ENCODE results near the gene ZNF683.
"Not testable (repeated sequence)": the region's sequence is repeated elsewhere in the genome, so short reads cannot be mapped to it uniquely, and the experiment has no call there.

ZNF683 gene

GRCh38 chr1:26330276-26330675 lies 42.3 kb downstream of the ZNF683 start:
- H3K27me3 ChIP-seq (ENCODE audit: insufficient read depth, low read length): no peaks in the 10 kb centered on the region
- peaks cover 27% of the 10 kb centered on the region for H3K36me3 ChIP-seq (ENCODE audit: insufficient read depth, low read length)
- H3K9me3 ChIP-seq (ENCODE audit: insufficient read depth, low read depth, low read length): no peaks in the 10 kb centered on the region
- 97% methylated on average over 5 of the region's 5 CpGs for WGBS
- peaks cover 5% of the 10 kb centered on the region for H3K4me1 ChIP-seq (ENCODE audit: insufficient read depth, low read length)
- no peak overlapping the region for H3K4me3 ChIP-seq (ENCODE audit: low read length)
- no peak overlapping the region for H3K9ac ChIP-seq (ENCODE audit: low read depth, low read length)
- no peak overlapping the region for H3K27ac ChIP-seq (ENCODE audit: low read depth, low read length)

- H3K36me3 ChIP-seq (ENCODE audit: insufficient read depth, low read length): peaks cover 35% of the 10 kb centered on the region
- H3K9ac ChIP-seq (ENCODE audit: low read depth, low read length); H3K27ac ChIP-seq (ENCODE audit: low read depth, low read length); H3K27me3 ChIP-seq (ENCODE audit: insufficient read depth, low read length); H3K9me3 ChIP-seq (ENCODE audit: insufficient read depth, low read depth, low read length); H3K4me3 ChIP-seq (ENCODE audit: low read length); H3K4me1 ChIP-seq (ENCODE audit: insufficient read depth, low read length): not testable (repeated sequence)
- 98% methylated on average over 4 of the region's 4 CpGs for WGBS
Measured at GRCh38 chr1:26329380-26329779, 43.2 kb downstream of the ZNF683 start.

GRCh38 chr1:26328597-26328996 lies 44.0 kb downstream of the ZNF683 start:
- 84% methylated on average over 8 of the region's 8 CpGs for WGBS
- Histone ChIP-seq H3K4me3 (ENCODE audit: low read length) (no peak overlapping the region), H3K27ac (ENCODE audit: low read depth, low read length) (no peak overlapping the region), H3K9me3 (ENCODE audit: insufficient read depth, low read depth, low read length) (no peaks in the 10 kb centered on the region), H3K4me1 (ENCODE audit: insufficient read depth, low read length) (no peaks in the 10 kb centered on the region), H3K27me3 (ENCODE audit: insufficient read depth, low read length) (no peaks in the 10 kb centered on the region), H3K9ac (ENCODE audit: low read depth, low read length) (no peak overlapping the region), H3K36me3 (ENCODE audit: insufficient read depth, low read length) (peaks cover 43% of the 10 kb centered on the region)

- H3K9me3 ChIP-seq (ENCODE audit: insufficient read depth, low read depth, low read length): no peaks in the 10 kb centered on the region
- H3K36me3 ChIP-seq (ENCODE audit: insufficient read depth, low read length): peaks cover 49% of the 10 kb centered on the region
- H3K27me3 ChIP-seq (ENCODE audit: insufficient read depth, low read length): no peaks in the 10 kb centered on the region
- no peaks in the 10 kb centered on the region for H3K4me1 ChIP-seq (ENCODE audit: insufficient read depth, low read length)
- no peak overlapping the region for H3K27ac ChIP-seq (ENCODE audit: low read depth, low read length)
- no peak overlapping the region for H3K4me3 ChIP-seq (ENCODE audit: low read length)
- WGBS: 83% methylated on average over 8 of the region's 8 CpGs
- no peak overlapping the region for H3K9ac ChIP-seq (ENCODE audit: low read depth, low read length)
Measured at GRCh38 chr1:26327956-26328362, 44.6 kb downstream of the ZNF683 start.

GRCh38 chr1:26324550-26324949 lies 48.0 kb downstream of the ZNF683 start:
- H3K4me3 ChIP-seq (ENCODE audit: low read length): no peak overlapping the region
- H3K9ac ChIP-seq (ENCODE audit: low read depth, low read length): no peak overlapping the region
- H3K36me3 ChIP-seq (ENCODE audit: insufficient read depth, low read length): peaks cover 41% of the 10 kb centered on the region
- H3K27ac ChIP-seq (ENCODE audit: low read depth, low read length): no peak overlapping the region
- no peaks in the 10 kb centered on the region for H3K27me3 ChIP-seq (ENCODE audit: insufficient read depth, low read length)
- WGBS: 92% methylated on average over 3 of the region's 3 CpGs
- no peaks in the 10 kb centered on the region for H3K4me1 ChIP-seq (ENCODE audit: insufficient read depth, low read length)
- H3K9me3 ChIP-seq (ENCODE audit: insufficient read depth, low read depth, low read length): no peaks in the 10 kb centered on the region

- Histone ChIP-seq H3K27me3 (ENCODE audit: insufficient read depth, low read length) (no peaks in the 10 kb centered on the region), H3K9me3 (ENCODE audit: insufficient read depth, low read depth, low read length) (no peaks in the 10 kb centered on the region), H3K4me3 (ENCODE audit: low read length) (no peak overlapping the region), H3K4me1 (ENCODE audit: insufficient read depth, low read length) (no peaks in the 10 kb centered on the region), H3K27ac (ENCODE audit: low read depth, low read length) (no peak overlapping the region), H3K9ac (ENCODE audit: low read depth, low read length) (no peak overlapping the region), H3K36me3 (ENCODE audit: insufficient read depth, low read length) (peaks cover 41% of the 10 kb centered on the region)
- 95% methylated on average over 2 of the region's 2 CpGs for WGBS
Measured at GRCh38 chr1:26323382-26323781, 49.2 kb downstream of the ZNF683 start.

GRCh38 chr1:26322042-26322331 lies 50.6 kb downstream of the ZNF683 start:
- H3K36me3 ChIP-seq (ENCODE audit: insufficient read depth, low read length): peaks cover 41% of the 10 kb centered on the region
- WGBS: 88% methylated on average over 10 of the region's 10 CpGs
- no peaks in the 10 kb centered on the region for H3K9me3 ChIP-seq (ENCODE audit: insufficient read depth, low read depth, low read length)
- peaks cover 9% of the 10 kb centered on the region for H3K4me1 ChIP-seq (ENCODE audit: insufficient read depth, low read length)
- H3K27me3 ChIP-seq (ENCODE audit: insufficient read depth, low read length): no peaks in the 10 kb centered on the region
- no peak overlapping the region for H3K27ac ChIP-seq (ENCODE audit: low read depth, low read length)
- no peak overlapping the region for H3K9ac ChIP-seq (ENCODE audit: low read depth, low read length)
- no peak overlapping the region for H3K4me3 ChIP-seq (ENCODE audit: low read length)

- peaks cover 37% of the 10 kb centered on the region for H3K36me3 ChIP-seq (ENCODE audit: insufficient read depth, low read length)
- WGBS: 44% methylated on average over 15 of the region's 16 CpGs
Measured at GRCh38 chr1:26321315-26322041, 51.1 kb downstream of the ZNF683 start.

GRCh38 chr1:26320896-26321295 lies 51.7 kb downstream of the ZNF683 start:
- 83% methylated on average over 2 of the region's 2 CpGs for WGBS

More at GRCh38 chr1:26321315-26322041, 51.1 kb downstream of the ZNF683 start:
- no peak overlapping the region for H3K4me3 ChIP-seq (ENCODE audit: low read length)
- no peak overlapping the region for H3K9ac ChIP-seq (ENCODE audit: low read depth, low read length)
- peaks cover 9% of the 10 kb centered on the region for H3K4me1 ChIP-seq (ENCODE audit: insufficient read depth, low read length)
- H3K27ac ChIP-seq (ENCODE audit: low read depth, low read length): no peak overlapping the region
- H3K27me3 ChIP-seq (ENCODE audit: insufficient read depth, low read length): no peaks in the 10 kb centered on the region
- H3K9me3 ChIP-seq (ENCODE audit: insufficient read depth, low read depth, low read length): no peaks in the 10 kb centered on the region

GRCh38 chr1:26318338-26319064 lies 54.0 kb downstream of the ZNF683 start:
- Histone ChIP-seq H3K4me3 (ENCODE audit: low read length) (no peak overlapping the region), H3K36me3 (ENCODE audit: insufficient read depth, low read length) (peaks cover 14% of the 10 kb centered on the region), H3K4me1 (ENCODE audit: insufficient read depth, low read length) (peaks cover 11% of the 10 kb centered on the region), H3K27me3 (ENCODE audit: insufficient read depth, low read length) (no peaks in the 10 kb centered on the region), H3K27ac (ENCODE audit: low read depth, low read length) (no peak overlapping the region), H3K9me3 (ENCODE audit: insufficient read depth, low read depth, low read length) (no peaks in the 10 kb centered on the region), H3K9ac (ENCODE audit: low read depth, low read length) (no peak overlapping the region)
- 94% methylated on average over 9 of the region's 9 CpGs for WGBS

More at GRCh38 chr1:26320896-26321295, 51.7 kb downstream of the ZNF683 start:
- Histone ChIP-seq H3K27ac (ENCODE audit: low read depth, low read length) (no peak overlapping the region), H3K4me3 (ENCODE audit: low read length) (no peak overlapping the region), H3K9me3 (ENCODE audit: insufficient read depth, low read depth, low read length) (no peaks in the 10 kb centered on the region), H3K36me3 (ENCODE audit: insufficient read depth, low read length) (peaks cover 36% of the 10 kb centered on the region), H3K4me1 (ENCODE audit: insufficient read depth, low read length) (peaks cover 11% of the 10 kb centered on the region), H3K9ac (ENCODE audit: low read depth, low read length) (no peak overlapping the region), H3K27me3 (ENCODE audit: insufficient read depth, low read length) (no peaks in the 10 kb centered on the region)

- Histone ChIP-seq H3K9ac (ENCODE audit: low read depth, low read length) (no peak within 1 kb of the TSS), H3K4me1 (ENCODE audit: insufficient read depth, low read length) (peaks cover 11% of the 10 kb centered on the region), H3K9me3 (ENCODE audit: insufficient read depth, low read depth, low read length) (no peaks in the 10 kb centered on the region), H3K27ac (ENCODE audit: low read depth, low read length) (no peak within 1 kb of the TSS; the same call in 1 of the 2 replicates), H3K36me3 (ENCODE audit: insufficient read depth, low read length) (peaks cover 6% of the 10 kb centered on the region), H3K27me3 (ENCODE audit: insufficient read depth, low read length) (no peaks in the 10 kb centered on the region), H3K4me3 (ENCODE audit: low read length) (no peak within 1 kb of the TSS)
- 73% methylated on average over 12 of the region's 12 CpGs for WGBS
Measured at GRCh38 chr1:26317612-26318337, 54.8 kb downstream of the ZNF683 start, which contains the start of gene CD52. CD52 (plus strand) TSS chr1:26317958; CDS start chr1:26318018, 60 bp downstream.
